IMR-90 (cell line): ENCODE results near the gene RANBP9. TPM values are rescaled to one million over a fixed set of nuclear protein-coding genes. Genes with fewer than 3 reads are reported as not detected.

Experiments used
- ATAC-seq: fragments of 200-7000 bp; cut with Tn5 transposase; 2 replicates; pipeline ENCODE4 v1.9.1; 2020; ENCODE audit warnings: low read depth, mild to moderate bottlenecking, moderate library complexity
- BruUV-seq: library from RNA; stranded (reverse); fragments of 400-500 nt; replicated peaks from 2 replicates; lab custom pipeline; 2021; lab: Mats Ljungman, UMichigan
- CTCF ChIA-PET: fragments of 300-600 bp; formaldehyde crosslinking; extraction: SDS; loops from one replicate; lab custom pipeline; 2021; ENCODE audit warnings: antibody characterized with exemption; lab: Yijun Ruan, JAX
- POLR2A ChIA-PET: fragments of 300-600 bp; sonication (Branson Sonifier 250); formaldehyde crosslinking; loops from one replicate; lab custom pipeline; 2022; ENCODE audit warnings: antibody characterized with exemption; ENCODE audit not compliant: unreplicated experiment; lab: Charles Lee
- DNase-seq: peaks from one replicate; pipeline ENCODE4 v3.0.0; 2013
- H2AFZ ChIP-seq: replicated peaks from 2 replicates; pipeline ENCODE3; 2013; ENCODE audit warnings: low read length, mild to moderate bottlenecking; ENCODE audit not compliant: poor library complexity
- H2AK5ac ChIP-seq: 2 replicates; pipeline ENCODE4 v1.6.1; 2013; ENCODE audit warnings: low read depth, low read length, inconsistent platforms
- H2AK9ac ChIP-seq: replicated peaks from 2 replicates; pipeline ENCODE3; 2013; ENCODE audit warnings: mild to moderate bottlenecking, low read depth, low read length, moderate library complexity; ENCODE audit not compliant: poor library complexity
- H2BK120ac ChIP-seq: 2 replicates; pipeline ENCODE4 v1.6.1; 2013; ENCODE audit warnings: low read depth, low read length, inconsistent platforms
- H2BK15ac ChIP-seq: 3 replicates; pipeline ENCODE4 v1.6.1; 2013; ENCODE audit warnings: low read depth, low read length, inconsistent platforms
- H2BK20ac ChIP-seq: 2 replicates; pipeline ENCODE4 v1.6.1; 2013; ENCODE audit warnings: low read depth, mild to moderate bottlenecking, inconsistent platforms, low read length, moderate library complexity
- H2BK5ac ChIP-seq: 2 replicates; pipeline ENCODE4 v1.6.1; 2013; ENCODE audit warnings: mild to moderate bottlenecking, low read depth, low read length, inconsistent platforms; ENCODE audit not compliant: poor library complexity, severe bottlenecking
- H3K14ac ChIP-seq: replicated peaks from 2 replicates; pipeline ENCODE4 v1.6.1; 2013; ENCODE audit warnings: low read depth, low read length, inconsistent platforms
- H3K18ac ChIP-seq: 2 replicates; pipeline ENCODE4 v1.6.1; 2013; ENCODE audit warnings: low read depth, low read length, control low read depth
- H3K23ac ChIP-seq: 2 replicates; pipeline ENCODE4 v1.6.1; 2013; ENCODE audit warnings: low read depth, low read length, inconsistent platforms
- H3K27ac ChIP-seq: 2 replicates; pipeline ENCODE4 v1.5.1; 2013; ENCODE audit warnings: mild to moderate bottlenecking, control low read depth, low read length; ENCODE audit not compliant: insufficient read depth
- H3K27me3 ChIP-seq: 2 replicates; pipeline ENCODE4 v1.6.1; 2013; ENCODE audit warnings: low read length; ENCODE audit not compliant: control insufficient read depth, insufficient read depth
- H3K36me3 ChIP-seq: 2 replicates; pipeline ENCODE4 v1.6.1; 2013; ENCODE audit warnings: low read length, mixed read lengths; ENCODE audit not compliant: control insufficient read depth, insufficient read depth
- H3K4ac ChIP-seq: 2 replicates; pipeline ENCODE4 v1.6.1; 2013; ENCODE audit warnings: low read depth, low read length, inconsistent platforms
- H3K4me1 ChIP-seq: 2 replicates; pipeline ENCODE4 v1.6.1; 2013; ENCODE audit warnings: low read length, mixed read lengths; ENCODE audit not compliant: control insufficient read depth, insufficient read depth
- H3K4me2 ChIP-seq: 2 replicates; pipeline ENCODE4 v1.6.1; 2013; ENCODE audit warnings: low read depth, mild to moderate bottlenecking, control low read depth, low read length, moderate library complexity
- H3K4me3 ChIP-seq: 2 replicates; pipeline ENCODE4 v1.5.1; 2013; ENCODE audit warnings: low read depth, mild to moderate bottlenecking, control low read depth, low read length, moderate library complexity; ENCODE audit not compliant: insufficient read depth
- H3K56ac ChIP-seq: 2 replicates; pipeline ENCODE4 v1.6.1; 2013; ENCODE audit warnings: low read length, inconsistent platforms; ENCODE audit not compliant: insufficient read depth; ENCODE audit errors: extremely low read depth
- H3K79me1 ChIP-seq, 2 experiments: 2 replicates each; pipeline ENCODE4 v1.6.1; 2013; ENCODE audit warnings: low read length in 2 of 2, inconsistent platforms in 1 of 2, low read depth in 1 of 2
- H3K9ac ChIP-seq: 2 replicates; pipeline ENCODE4 v1.6.1; 2013; ENCODE audit warnings: low read depth, low read length, control low read depth
- H3K9me1 ChIP-seq: 2 replicates; pipeline ENCODE4 v1.6.1; 2013; ENCODE audit warnings: low read length, inconsistent platforms; ENCODE audit not compliant: insufficient read depth
- H3K9me3 ChIP-seq: 2 replicates; pipeline ENCODE4 v1.6.1; 2013; ENCODE audit warnings: low read length; ENCODE audit not compliant: control insufficient read depth, insufficient read depth
- H4K20me1 ChIP-seq: 2 replicates; pipeline ENCODE4 v1.6.1; 2013; ENCODE audit warnings: low read length, inconsistent platforms; ENCODE audit not compliant: insufficient read depth
- H4K5ac ChIP-seq: 2 replicates; pipeline ENCODE4 v1.6.1; 2013; ENCODE audit warnings: mild to moderate bottlenecking, low read depth, low read length, control low read depth
- H4K8ac ChIP-seq, 2 experiments: 2 replicates each; pipeline ENCODE4 v1.6.1; 2013; ENCODE audit warnings: low read depth in 2 of 2, low read length in 2 of 2, control low read depth in 1 of 2, inconsistent platforms in 1 of 2
- H4K91ac ChIP-seq: 2 replicates; pipeline ENCODE4 v1.6.1; 2013; ENCODE audit warnings: low read depth, low read length, inconsistent platforms; ENCODE audit not compliant: insufficient read depth
- BHLHE40 ChIP-seq: fragments of 150-350 bp; IDR thresholded peaks from 2 replicates; pipeline ENCODE4 v1.6.1; 2016; ENCODE audit warnings: mild to moderate bottlenecking, low read depth, low read length
- FOS ChIP-seq: fragments of 150-350 bp; IDR thresholded peaks from 2 replicates; pipeline ENCODE4 v1.6.1; 2016; ENCODE audit warnings: low read depth, low read length
- MAFK ChIP-seq: IDR thresholded peaks from 2 replicates; pipeline ENCODE4 v1.6.1; 2012; ENCODE audit warnings: low read depth, low read length, improper control_type of control experiment
- NFE2L2 ChIP-seq: fragments of 150-350 bp; IDR thresholded peaks from 2 replicates; pipeline ENCODE4 v1.6.1; 2016; ENCODE audit warnings: low read depth, mild to moderate bottlenecking, low read length
- POLR2A ChIP-seq: IDR thresholded peaks from 2 replicates; pipeline ENCODE4 v1.6.1; 2012; ENCODE audit warnings: mild to moderate bottlenecking, low read depth, low read length
- USF2 ChIP-seq: fragments of 150-350 bp; IDR thresholded peaks from 2 replicates; pipeline ENCODE4 v1.6.1; 2017; ENCODE audit warnings: mild to moderate bottlenecking, antibody characterized with exemption, low read length, low read depth
- WGBS, 2 experiments: methylation state at CpG; one replicate each; pipeline versions ENCODE4 v1.1.5 to v1.1.7; 2013; ENCODE audit warnings: missing lambda C conversion rate in 2 of 2; ENCODE audit not compliant: insufficient read length in 1 of 2; ENCODE audit errors: extremely low coverage in 2 of 2; 5-methylcytosine and 5-hydroxymethylcytosine counted together
- dilution Hi-C: fragments of 300-500 bp; cut with HindIII; formaldehyde crosslinking; loops from one replicate; pipeline ENCODE4 v1.14.3; 2018; ENCODE audit warnings: low sequenced_read_pairs; ENCODE audit not compliant: unreplicated experiment
- in situ Hi-C: fragments of 300-500 bp; cut with MboI; formaldehyde crosslinking; loops from 3 replicates; pipeline ENCODE4 v1.14.3; 2019; ENCODE audit warnings: low sequenced_read_pairs, inconsistent platforms, mixed read lengths
- intact Hi-C: fragments of 100-400 bp; cut with micrococcal nuclease; formaldehyde crosslinking; loops from 2 replicates; pipeline ENCODE4 v1.10.0; 2022
- polyA plus RNA-seq, 3 experiments: library from polyadenylated mRNA; depleted of rRNA; stranded (reverse); fragments of >200 nt; gene quantifications; 2 replicates each; pipeline ENCODE4 v1.2.3, GENCODE V29; 2012; ENCODE audit warnings: low replicate concordance in 1 of 3
- total RNA-seq: library from RNA; depleted of rRNA; stranded (reverse); fragments of >200 nt; gene quantifications from 2 replicates; pipeline ENCODE4 v1.2.3, GENCODE V29; 2012

The RANBP9 gene
- total and polyA plus RNA-seq, 2 of the 4 experiments (the other 2 are of a cell fraction): 17.7 to 27.8 TPM

GRCh38 chr6:13593720-13594119 lies 117.9 kb downstream of the RANBP9 start:
- Histone ChIP-seq H3K23ac (no peak overlapping the region), H2BK120ac (no peak overlapping the region), H3K27me3 (no peaks in the 10 kb centered on the region), H2AK9ac (no peak overlapping the region), H3K4me1 (peaks cover 2% of the 10 kb centered on the region; the same call in 1 of the 2 replicates), H4K8ac (no peak overlapping the region), H4K20me1 (no peaks in the 10 kb centered on the region; the same call in 1 of the 2 replicates), H4K91ac (no peak overlapping the region), H3K4ac (peak overlapping the region; percentile 22; the same call in 1 of the 2 replicates), H3K18ac (no peak overlapping the region), H3K27ac (no peak overlapping the region), H3K56ac (no peak overlapping the region), H3K4me2 (peak overlapping the region; percentile 26; the same call in 1 of the 2 replicates), H3K36me3 (peaks cover 20% of the 10 kb centered on the region), H2AFZ (peak overlapping the region; percentile 65), H4K5ac (no peak overlapping the region), H3K9me3 (no peaks in the 10 kb centered on the region), H3K9me1 (peaks cover 4% of the 10 kb centered on the region), H3K79me1 (no peaks in the 10 kb centered on the region), H2AK5ac (no peak overlapping the region), H3K4me3 (no peak overlapping the region), H2BK15ac (no peak overlapping the region), H3K14ac (no peak overlapping the region; the same call in 1 of the 2 replicates), H2BK5ac (no peak overlapping the region), H2BK20ac (peak overlapping the region; percentile 69), H3K9ac (no peak overlapping the region)
- dilution Hi-C loops: no loop called here
- in situ Hi-C loops: no loop called here
- ChIA-PET CTCF (interaction anchor here (0.6 to 0.7 kb wide), 2 partner anchors 21 to 32 kb away, joined by 4 to 5 read pairs; no protein-coding TSS in a partner anchor), POLR2A (no interaction called here)
- intact Hi-C loops: no loop called here
- ATAC-seq: peak; percentile 75
- no CpG with 5 or more reads among the region's 6 CpGs for WGBS, 2 experiments
- BruUV-seq: no TSS peak
- TF ChIP-seq MAFK (peak; percentile 19; the same call in 1 of the 2 replicates), FOS (no peak), NFE2L2 (peak; percentile 43), USF2 (no peak), POLR2A (no peak), BHLHE40 (no peak)
- DNase-seq: peak; percentile 66
